ENCODE measurements around the gene CDYL.

The CDYL gene

DNA sequence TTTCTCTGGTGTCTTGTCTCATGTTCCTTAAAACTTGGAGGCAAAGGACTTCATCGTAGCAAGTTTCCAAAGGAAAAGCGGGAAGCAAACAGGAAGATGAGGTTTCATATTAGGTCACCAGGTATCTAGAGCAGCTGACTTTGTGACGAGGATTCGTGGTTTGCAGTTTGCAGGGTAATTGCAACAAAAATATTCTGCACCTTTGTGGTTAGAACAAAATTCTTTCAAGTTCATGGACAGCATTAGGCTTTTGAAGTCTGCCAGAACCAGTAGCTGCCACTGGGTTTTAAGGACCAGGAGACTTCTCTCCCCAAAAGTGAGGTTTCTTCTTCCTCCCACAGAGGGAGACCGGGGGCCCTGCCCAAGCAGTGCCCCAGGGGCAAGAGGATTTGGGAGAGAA, 164.2 kb downstream of the CDYL start:
- DNase-seq = no peak

DNA sequence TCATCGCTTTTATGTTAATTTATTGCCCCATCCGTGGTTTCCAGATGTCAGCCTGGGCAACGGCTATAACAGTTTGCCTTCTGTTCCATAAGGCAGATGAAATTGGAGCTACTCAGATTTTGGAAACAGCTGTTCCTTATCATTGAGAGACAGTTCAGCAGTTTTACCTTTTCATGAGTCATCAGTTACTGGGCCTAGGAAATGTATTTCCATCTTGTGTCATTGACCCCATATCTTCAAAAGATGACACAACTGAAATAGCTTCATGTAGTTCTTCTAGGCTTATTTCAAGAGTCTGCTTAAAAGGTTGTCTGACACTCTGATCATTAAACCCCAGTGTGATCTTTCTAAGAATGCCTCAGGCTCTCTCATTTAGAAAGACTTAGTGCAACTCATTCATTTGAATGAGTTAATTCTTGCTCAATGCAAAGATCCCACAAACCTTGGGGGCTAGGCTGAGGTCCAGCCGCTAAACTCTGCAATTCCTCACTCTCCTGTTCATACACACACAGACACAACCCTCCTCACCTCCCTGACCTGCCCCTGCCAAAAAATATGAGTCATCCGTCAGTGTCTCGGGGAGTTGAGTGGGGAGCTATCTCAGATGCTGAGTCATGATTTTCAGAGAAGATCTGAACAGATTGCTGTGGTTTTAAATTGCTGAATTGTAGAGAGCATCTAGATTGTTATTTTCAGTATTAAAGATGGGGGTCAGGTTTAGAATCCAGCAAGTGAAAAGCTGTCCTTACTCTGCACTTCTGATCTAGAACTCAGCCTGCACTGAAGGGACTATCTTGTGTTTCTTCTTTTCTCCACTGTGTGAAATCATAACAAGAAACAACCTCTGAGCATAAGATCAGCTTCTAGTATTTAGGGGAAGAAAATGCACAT, 165.8 kb downstream of the CDYL start:
- no peak for DNase-seq

DNA sequence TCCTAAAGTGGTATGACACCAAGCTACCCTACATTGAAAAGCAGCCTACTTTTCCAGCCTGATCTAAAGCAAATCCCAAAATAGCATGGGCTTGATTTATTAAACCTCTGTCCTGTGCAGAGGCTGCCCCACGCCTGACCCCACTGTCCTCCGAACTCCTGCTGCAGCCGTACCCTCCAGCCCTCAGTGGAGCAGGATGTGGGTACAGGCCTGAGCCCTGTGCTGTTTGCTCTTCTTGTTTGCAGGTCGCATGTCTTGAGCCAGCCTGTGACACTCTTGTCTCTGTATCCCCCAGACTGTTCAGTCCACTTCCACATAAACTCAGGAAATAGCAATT, 166.4 kb downstream of the CDYL start:
- DNase-seq = no peak

DNA sequence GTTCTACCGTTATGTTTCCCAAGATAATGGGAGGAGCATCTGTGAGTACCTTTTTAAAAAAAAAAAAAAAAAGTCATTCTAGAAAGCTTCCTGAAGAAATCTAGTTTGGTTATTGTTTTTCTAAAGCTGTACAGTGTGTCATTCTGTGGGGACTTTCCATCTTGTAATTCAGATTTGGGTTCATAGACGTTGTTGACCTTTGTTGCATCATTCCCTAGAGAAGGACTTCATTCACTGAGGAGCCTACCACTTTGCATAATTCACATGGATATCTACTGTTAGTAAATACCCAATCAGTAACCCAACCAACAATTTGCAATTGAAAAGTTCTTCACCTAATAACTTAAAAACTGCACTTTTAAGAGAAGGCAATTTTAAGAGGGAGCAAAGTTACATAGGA, 167.5 kb downstream of the CDYL start:
- no peak for DNase-seq

DNA sequence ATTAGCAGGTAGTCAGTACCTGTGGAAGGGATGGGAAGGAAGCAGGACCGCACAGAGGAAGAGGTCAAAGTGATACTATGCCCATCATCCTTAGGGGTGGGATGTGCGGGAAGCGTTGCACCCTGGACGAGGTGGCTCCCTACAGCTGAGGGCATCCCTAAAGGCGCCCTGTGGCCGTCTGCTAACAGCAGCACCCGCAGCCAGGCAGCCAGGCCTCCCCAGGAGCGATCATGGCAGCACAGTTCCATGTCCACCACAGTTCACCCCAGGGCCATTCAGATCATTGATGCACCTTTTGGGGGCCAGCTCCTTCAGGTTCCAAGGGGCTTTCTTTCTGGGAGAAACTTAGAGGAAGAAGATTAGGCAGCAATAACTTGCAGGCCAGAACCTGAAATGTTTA, 168.1 kb downstream of the CDYL start:
- no peak for DNase-seq

DNA sequence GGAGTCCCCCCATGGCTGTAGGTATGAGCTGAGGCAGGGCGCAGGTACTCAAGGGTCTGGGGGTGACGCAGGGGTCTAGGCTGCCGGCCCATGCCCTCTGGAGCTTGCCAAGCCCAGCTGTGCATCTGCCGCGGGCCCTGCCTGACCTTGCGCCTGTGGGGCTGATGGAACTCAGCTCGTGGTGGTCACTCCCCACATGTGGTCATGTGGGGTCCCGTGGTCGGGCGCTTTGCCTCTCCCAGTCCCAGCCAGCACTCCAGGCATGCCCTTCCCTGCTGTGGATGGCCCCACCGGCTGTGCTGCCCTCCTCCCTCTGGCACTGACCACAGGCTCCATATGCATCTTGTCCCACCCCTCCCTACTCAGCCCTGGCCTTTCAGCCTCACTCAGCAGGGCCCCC, 170.3 kb downstream of the CDYL start:
- DNase-seq = no peak

DNA sequence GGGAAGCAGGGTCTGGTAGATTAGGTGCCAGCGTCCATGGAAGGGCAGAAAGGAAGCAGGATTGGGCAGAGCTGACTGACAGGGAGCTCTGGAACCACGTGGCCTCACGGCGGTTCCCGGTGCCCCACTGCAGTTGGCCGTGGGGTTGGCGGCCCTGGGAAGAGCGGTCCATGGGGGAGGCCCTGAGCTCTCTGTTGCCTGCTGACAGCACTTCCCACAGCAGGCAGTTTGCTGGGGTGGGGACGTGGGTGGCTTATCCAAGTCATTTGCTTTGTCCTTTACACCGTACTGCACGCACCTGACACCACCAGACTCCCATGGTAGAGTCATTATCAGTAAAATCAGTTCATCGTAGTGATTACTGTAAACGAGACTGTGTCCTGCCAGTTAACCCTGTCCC, 171.5 kb downstream of the CDYL start:
- no peak for DNase-seq

DNA sequence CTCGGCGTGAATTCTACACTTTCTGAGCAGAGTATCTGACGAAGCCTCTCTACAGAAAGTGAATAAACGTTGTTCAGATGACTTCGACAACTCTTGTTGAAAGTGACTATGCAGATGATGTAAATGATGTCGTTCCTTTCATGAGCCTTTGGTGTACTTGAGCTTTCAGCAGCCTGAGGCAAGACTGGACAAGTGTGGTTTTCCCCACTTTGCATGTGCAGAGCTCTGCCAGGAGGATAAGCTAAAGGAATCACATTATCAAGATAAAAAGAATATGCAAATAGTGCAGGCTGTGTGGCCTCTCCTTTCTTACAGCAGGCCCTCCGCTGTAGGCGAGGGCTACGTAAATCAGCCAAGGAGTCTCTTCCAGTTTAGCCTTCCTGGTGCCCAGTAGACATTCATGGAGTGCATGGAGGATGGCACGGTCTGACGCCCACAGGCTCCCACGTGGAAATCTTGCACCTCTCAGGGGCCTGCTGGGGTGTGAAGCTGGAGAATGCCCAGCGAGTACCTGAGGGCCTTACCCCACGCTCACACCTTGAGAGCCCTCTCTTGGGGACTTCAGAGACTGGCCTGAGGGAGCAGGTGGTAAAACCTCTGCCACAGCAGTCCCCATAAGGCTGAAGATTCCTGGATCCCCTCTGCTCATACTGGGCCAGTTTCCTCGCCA, 172.7 kb downstream of the CDYL start:
- no peak for DNase-seq

DNA sequence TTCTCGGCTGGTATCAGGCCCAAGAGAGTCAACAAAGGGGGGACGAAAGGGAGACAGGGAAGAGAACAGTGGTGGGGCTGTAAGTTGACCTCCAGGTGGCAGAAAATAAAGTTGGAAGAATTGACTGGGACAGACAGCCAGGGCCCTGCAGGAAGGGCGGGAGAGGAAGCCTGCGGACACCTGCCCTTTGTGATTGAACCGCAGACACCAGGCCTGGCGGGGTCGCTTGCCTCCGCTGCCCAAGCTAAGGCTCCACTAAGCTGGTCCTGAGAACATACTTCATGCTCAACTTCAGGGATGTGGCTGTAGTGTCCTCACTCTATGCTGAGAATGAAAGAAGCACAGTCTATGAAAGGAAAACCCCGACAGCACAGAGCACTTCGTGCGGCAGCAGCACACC, 173.9 kb downstream of the CDYL start:
- DNase-seq = no peak

DNA sequence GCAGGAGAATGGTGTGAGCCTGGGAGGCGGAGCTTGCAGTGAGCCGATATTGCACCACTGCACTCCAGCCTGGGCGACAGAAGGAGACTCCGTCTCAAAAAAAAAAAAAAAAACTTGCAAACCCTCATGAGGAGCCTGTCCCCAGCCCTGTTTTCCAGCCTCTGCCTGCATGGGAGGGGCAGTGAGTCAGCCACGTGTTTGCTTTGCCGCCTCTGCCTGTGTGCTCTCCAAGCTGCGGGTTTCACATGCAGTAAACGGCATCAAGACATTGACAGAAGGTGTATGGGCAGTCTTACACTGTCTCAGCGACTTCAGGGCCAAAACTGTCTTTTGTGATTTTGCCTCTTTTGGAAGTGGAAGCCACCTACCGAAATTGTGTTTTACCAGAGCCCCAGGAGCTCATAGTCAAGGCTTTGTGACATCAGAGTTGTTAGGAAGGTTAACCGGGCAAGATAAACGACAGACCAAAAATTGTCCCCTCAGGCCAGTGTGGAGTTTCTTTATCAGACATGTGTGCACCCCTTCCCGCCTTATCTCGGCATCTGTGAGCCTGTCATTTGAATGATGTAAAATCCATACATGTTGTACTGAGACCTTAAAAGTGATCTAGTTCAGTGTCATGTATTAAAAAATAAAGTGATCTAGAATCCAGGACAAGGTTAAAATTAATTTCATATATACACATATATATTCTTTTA, 174.8 kb downstream of the CDYL start:
- DNase-seq = no peak

DNA sequence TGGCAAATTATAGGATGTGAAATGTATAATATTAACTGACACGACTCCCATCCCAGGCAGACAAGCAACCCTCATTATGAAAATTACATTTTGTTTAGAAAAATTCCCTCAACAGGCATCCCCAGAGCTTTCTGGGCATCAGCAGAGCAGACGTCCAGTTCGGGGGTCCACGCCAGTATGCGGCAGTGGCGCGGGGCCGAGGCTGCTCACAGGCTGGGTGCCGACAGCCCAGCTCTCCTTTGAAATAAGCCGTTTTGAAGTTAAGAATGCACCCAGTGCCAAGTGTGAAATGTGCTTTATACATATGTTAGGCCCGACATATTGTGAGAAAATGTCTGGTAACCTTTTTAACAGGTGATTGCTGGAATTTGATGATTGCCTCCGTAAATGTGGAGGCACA, 177.2 kb downstream of the CDYL start:
- DNase-seq = no peak

DNA sequence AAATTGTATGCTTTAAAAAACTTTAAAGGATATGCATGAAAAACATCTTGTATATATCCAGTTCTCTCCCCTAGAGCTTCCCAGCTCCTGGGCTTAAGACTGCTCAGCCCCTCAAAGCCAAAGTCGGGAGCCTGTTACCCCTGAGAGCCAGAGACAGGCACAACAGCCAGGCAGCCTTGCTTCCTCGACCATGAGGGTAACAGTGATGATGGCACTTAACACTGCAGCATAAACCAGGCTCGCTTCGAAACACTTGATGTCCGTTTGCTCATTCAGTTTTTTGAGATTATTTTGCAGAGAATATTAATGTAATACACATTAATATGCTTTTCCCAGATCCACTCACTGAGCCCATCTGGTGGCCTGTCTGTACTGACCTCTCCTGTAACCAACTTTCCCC, 180.4 kb downstream of the CDYL start:
- DNase-seq = no peak

DNA sequence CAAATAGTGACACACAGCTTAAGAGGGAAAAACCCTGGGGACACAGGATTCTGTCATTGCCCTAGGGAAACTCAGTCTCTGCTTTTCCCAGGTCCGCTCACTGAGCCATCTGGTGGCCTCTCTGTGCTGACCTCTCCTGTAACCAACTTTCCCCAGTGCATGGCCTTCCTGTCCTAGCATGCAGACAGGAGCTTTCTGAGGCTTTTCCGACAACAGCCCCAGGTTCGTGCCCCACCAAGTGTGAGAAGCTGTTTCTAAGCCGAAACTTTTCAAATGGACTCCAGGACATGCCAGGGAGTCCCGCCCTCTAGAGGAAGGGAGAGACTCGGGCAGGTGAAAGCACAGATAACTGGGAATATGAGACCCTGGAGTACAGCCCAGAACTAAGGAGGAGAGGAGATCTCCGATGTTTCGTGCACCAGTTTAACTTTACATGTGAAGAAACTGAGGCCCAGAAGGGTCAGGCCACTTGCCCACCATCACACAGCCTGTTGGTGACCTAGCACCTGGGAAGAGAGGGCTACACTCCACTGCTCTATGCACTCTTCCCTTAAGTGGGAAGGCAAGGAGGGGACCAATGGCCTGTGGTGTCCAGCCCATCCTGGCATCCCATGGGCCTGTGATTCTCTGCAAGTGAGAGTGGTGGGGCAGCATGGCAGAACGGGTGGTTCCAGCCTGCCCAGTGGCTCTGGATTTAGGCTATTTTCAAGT, 181.5 kb downstream of the CDYL start:
- DNase-seq = no peak

DNA sequence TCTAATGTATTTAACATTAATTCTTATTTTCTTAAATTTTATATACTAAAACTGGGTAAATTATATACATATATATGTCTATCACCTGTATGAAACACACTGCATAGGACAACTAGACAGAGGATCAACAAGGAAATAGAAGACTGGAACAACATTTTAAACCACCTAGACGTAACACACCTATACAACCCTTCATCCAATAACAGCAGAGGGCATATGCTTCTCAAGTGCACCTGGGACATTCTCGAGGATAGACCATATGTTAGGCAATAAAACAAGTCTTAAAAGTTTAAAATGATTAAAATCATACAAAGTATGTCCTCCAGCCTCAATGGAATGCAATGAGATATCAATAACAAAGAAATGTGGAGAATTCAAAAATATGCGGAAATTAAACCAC, 182.4 kb downstream of the CDYL start:
- no peak for DNase-seq

DNA sequence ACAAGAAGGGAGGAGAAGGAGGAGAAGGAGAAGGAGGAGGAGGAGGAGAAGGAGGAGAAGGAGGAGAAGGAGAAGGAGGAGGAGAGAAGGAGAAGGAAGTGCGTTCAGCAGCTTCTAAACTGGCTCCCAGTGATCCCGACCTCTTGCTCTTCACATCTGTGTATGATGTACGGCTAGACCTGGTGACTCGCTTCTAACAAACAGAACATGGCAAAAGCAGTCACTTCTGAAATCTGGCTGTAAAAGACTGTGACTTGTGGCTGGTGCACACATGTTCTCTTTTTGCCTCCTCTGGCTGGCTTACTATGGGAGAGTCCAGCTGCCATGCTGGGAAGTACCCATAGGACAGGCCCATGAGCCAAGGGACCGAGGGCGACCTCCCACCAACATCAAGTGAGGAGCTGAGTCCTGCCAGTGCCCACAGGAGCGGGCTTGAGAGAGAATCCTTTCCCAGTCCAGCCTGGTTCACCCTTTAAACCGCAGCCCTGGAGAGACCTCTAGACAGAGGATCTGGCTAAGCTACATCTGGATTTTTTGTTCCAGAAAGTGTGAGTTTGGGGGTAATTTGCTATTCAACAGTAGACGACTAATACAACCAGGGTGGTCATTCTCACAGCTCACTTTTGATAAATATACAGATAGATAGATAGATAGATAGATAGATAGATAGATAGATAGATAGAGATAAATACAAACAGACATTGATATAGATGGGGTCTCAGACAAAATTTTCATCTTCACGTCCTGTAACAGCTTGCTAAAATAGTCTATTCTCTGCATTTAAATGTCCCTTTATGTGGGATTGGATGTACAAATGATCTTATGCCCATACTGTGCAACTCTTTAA, 185.3 kb downstream of the CDYL start:
- DNase-seq = no peak

DNA sequence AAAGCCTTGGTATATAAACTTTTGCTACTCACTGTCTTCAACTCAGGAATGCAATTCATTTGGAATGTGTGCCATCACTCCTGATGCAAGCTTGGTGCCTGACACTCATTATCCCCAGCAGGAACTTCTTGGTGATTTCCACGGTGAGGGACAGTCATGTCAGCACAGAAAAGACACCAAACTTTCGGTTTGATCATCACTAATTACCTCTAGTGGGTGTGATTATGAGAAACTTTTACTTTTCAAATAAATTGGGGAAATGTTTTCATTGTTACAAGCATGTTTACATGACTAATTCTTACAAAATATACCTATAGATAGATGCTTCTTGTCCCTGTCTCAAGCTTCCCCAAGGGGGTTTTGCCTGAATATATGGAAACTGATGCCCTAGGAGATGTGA, 186.7 kb downstream of the CDYL start:
- no peak for DNase-seq

DNA sequence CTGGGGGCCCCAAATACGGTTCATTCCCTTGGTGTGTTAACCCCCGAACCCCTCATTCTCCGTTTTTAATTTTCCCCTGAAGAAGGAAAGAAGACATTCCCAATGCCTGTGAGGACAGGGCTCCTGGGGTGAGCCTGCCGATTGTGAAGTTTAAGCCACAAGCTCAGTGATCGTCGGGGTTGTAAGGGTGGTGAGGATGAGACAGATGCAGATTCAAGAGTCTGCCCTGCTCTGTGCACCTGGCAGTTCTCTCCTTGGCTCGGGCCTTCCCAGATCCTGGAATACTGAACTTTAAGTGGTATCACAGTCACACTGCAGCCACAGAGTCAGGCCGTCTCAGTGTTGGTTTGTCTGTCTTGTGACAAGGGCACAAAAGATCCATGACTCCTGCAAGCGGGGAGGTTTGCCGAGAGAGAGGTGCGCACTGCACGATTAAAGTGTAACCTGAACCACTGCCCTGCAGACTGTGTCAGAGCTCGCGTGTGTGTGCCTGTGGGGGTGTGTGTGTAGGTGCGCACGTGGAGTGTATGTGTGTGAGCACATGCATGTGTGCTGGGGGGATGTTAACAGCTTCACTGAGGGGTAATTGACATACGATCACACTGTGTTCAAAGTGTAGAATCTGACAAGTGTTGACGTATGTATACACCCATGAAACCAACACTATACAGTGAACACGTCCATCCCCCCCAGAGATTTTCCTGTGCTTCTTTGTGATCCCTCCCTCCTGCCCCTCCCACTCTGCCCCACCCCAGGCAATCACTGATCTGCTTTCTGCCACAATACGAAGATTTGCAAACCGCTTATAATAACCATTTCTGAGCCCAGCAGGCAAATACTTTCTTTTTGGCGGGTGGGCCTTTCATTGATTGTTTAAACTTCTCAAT, 188.7 kb downstream of the CDYL start:
- DNase-seq = no peak

DNA sequence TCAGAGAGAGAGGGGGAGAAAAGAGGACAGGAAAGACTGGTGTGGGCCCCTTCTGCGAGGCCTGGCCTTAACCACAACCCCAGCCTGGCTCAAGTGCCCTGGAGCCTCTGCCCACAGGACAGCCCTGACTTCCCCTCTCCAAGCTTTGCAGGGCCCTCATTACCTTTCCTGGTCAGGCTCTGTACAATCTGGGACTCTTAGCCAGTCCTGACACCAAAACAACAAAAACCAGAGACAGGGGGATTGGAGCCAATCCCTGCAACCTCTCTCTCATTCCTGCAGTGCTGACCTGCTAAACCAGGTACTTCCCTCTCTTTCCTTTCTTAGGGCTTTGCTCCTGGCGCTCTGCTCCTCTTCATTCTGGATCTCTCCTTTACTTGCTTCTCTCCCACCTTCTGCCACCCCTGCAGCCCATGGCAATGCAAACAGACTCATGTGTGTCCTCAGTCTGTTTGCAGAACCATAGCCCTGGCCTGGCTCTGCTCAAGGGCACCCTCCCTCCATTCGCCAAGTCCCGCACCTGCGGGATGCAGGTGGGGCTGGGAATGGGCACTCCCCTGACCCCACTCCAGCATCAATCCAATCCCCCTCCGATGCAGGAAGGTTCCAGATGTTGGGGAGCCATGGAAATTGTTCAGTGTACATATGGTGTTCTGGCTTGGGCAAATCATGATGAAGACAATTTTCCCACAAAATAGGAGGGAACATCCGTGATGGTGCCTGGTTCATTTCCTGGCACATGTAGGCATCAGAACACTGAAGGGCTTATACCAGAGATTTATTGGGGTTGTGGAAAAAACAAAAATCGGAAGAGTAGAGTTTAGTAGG, 189.6 kb downstream of the CDYL start:
- DNase-seq = no peak

DNA sequence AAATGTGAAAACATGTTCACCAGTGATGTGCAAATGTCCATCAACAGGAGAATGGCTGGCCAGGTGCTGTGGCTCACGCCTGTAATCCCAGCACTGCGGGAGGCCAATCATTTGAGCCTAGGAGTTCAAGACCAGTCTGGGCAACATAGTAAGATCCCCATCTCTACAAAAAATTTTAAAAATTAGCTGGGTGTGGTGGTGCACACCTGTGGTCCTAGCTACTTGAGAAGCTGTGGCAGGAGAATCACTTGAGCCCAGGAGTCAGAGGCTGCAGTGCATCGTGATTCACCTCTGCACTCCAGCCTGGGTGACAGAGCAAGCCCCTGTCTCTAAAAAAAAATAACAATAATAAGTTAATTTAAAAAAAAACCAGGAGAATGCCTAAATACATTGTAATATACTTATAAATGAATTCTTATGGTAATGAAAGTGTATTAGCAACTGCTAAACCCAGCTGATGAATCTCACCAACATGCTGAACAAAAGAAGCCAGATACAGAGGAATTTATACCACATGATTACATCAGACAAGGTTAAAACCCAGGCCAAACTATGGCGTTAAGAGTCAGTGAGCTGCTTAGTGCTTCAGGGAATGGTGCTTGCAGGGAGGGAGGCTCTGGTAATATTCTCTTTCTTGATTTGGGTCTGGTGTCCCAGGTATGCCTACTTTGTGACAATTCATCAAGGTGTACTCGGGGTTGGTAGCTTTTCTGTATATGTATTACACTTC, 191.3 kb downstream of the CDYL start:
- DNase-seq = no peak

Data from SIG-M5 (cell line).